CD4-positive, alpha-beta T cell treated with Interleukin-21 for 1 hour (primary cell): ENCODE results near the gene FOXP1.

Experiments
- DNase-seq: peaks from one replicate; pipeline ENCODE4 v3.0.0-alpha.2; 2020

Gene FOXP1

DNA sequence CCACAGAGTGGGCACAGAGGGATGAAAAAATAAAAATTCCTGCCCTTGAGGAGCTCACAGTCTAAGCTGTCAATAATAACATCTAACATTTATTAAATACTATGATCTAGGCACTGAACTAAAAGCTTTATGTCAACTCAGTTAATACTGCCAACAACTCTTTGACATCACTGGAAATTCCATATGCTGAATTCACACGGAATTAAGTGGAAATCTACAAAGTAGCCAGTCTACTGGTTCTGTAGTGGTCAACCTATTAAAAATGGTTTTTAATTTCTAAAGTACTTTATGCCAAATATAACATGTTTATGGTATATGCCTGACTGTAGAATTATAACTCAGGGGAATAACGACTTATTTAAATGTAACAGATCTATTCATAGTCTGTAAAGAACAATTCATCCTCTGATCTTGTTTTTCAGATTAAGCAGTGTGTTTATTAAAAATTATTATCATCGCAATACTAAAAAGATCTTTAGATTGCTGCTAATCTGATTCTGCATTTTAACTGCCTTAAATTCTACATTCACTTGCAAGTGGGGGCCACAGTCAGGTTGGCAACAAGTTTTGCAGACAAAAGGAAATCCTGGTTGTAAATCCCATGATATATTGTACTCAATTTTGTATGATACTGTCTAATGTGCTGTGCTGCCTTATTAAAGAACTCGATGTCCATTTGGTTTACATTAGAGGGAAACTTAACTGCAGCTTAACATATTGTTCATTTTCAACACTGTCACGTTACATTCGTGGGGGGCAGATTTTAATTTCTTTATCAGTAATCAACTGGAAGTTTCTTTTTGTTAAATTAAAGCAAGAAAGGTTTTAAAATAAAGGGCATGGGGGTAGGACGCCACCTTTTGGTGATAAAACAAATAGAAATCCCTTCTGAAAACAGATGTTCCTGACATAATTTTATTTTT lies 2.6 kb upstream of the FOXP1 start:
- peak; percentile 63 for DNase-seq

DNA sequence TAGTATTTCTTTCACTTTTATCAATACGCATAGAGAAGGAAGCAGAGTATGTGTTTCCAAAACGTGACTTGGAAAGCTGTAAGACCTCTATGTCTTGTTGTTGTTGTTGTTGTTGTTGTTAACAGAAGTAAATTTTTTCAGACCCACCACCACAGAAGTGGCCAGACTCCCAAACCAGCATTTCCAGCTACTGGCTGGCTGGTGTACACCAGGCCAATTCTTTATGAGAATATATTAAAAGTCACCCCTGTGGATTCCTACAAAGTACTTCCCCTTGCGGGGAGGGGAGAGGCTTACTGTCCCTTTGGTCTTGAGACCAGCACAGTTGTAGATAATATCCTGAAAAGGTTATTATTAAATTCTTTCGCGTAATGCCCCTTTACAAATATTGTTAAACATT lies 1.6 kb upstream of the FOXP1 start:
- peak; percentile 16 for DNase-seq

DNA sequence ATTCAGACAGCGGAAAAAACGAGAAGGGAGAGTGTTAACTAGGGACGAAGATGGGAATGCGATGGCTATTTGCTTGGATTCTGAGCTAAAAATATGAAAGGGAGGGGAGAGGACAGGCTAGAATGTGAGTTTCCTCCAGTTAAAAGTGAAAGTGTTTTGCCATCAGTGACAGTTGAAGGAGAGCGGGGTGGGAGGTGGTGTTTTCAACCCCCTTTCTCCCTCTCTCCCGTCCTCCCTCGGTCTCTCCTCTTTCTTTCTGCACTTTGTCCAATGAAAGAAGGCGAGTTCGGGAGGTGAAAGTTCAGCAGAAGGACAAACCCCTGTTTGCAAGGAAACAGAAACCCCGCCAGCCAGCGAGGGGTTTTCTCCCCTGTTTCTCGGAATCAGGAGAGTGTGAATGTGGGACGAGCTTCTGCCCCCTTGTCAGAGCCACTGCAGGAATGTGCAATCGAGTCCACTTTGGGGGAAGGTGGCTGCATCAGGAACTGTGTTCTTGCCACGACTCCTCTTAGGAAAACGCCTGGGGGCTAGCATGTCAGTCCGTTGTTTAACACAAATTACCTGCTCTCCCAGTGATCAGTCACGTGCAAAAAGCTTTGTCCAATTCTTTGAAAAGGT lies 975 bp upstream of the FOXP1 start:
- peak; percentile 64 for DNase-seq

DNA sequence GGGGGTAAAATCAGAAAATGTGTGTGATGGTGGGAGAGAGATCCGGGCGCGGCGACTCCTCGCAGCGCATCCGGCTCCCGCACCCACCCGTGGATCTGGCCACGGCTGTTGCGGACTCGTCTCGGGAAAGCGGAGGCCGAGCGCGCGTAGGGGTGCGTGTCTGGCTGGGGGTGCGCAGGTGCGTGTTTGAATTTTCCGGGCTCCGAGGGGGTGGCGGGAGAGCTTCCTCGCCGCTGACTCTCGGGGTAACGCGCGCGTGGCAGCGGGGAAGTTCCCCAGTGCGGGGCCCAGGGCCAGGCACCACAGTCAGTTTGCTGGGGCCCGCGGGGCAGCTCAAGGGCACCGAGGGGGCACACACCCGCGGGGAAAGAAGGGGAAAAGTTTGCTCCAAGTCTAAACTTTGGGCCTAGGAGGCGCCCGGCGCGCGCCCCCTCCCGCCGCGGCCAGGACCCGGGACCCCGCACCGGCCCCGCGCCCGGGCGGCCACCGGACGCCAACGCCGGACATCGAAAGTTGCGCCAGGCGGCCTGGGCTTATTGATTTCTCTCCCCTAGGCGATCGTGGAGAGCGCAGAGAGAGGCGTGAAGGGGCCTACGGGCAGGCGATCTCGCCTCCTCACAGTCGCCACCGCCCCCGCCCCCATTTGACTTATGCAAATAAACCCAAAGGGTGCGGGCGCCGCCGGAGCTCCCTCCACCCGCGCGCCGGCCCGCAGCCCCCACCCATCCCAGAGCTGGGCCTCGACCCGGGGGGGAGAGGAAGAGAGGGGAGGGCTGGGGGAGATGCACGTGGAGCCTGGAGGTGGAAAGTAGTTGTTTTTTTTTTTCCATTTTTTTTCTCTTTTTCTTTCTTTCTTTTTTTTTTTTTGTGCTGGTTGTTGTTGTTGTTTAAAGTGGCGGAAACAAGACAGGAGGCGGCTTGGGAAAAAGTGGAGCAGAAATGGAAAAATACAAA lies 639 bp downstream of the FOXP1 start:
- peak; percentile 59 for DNase-seq

DNA sequence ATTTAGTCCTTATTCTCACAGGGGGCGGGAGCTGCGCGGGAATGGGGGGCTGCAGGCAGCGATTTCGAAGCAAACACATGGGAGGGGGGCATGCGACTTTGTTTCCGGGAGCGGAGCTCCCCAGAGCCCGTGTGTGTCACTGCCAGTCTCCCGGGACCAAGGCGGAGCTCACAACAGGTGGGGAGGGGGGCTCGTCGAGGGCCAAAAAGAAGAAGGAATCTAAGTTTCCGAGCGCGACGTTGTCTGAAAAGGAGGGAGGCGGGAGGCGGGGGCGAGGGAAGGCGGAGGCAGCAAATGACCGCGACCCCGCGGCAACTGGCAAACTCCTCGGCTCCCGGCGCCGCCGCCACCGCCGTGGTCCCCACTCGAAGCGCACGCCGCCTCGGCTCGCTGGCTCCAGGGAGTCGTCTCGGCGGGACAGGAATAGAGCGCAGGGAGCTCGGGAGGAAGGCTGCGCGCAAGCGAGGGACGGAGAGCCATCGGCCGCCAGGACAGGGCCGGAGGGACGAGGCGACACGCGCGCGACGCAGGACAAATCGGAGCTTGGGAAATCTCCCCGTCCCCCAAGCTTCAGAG lies 1.4 kb downstream of the FOXP1 start:
- peak; percentile 38 for DNase-seq

DNA sequence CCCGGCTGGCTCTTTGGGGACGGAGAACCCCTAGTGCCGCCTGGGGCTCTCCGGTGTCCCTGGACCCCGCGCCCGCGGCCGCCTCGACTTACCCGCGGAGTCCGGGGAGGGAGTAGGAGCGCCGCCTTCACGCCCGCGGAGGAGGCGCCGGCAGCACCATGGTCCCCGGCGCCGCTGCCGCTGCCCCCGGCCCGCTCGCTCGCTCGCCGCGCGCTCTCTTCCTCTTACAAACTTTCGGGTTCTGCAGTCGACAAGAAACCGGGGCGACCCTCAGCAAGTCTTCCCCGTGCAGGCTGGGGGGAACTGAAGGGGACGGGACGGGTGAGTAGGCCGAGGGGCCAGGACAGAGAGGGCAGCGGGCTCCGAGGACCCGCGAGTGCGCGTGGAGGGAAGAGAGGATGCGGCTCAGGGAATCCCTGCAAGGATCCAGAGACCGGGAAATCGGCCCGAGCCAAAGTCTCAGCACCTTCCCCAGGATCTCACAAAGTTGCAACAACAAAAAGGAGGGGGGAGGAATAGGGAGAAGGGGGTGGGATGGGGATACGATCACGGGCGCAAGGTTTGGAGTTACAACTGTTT lies 2.0 kb downstream of the FOXP1 start:
- peak; percentile 21 for DNase-seq

DNA sequence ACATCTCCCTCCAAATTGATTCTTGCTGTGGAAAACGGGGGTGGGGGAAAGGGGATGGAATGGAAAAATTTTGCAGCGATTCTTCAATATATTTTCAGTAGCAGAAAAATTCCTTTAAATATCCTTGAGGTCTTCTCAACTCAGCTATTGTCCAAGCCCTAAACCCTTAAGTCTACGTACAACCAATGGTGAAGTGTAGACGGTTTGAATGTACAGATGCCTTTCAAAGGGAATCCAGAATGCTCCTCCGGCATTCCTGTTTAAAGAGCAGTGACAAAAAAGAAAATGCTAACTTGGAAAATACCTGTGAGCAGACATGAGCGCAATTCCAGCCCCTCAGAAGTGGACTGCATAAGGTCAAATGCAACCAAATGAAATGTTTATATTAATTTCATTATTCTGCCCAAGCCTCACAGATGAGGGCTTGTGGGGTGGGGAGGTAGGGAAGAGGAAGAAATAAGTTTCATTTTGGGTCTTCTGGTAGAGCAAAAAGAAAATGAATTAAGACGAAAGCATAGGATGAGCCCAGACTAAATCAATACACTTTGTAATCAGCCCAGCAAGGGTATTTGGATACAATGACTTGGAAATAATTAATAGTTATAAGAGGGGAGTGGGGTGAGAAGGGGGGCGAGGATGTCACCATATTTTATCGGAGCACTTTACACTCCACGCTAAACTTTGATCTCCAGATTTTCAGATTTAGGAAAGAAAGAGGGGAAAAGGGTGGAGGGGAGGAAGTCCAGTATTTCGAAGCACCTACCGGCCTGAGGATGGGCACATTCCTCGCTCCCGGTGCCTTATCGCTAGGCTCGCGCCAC lies 2.7 kb downstream of the FOXP1 start:
- DNase-seq = no peak

DNA sequence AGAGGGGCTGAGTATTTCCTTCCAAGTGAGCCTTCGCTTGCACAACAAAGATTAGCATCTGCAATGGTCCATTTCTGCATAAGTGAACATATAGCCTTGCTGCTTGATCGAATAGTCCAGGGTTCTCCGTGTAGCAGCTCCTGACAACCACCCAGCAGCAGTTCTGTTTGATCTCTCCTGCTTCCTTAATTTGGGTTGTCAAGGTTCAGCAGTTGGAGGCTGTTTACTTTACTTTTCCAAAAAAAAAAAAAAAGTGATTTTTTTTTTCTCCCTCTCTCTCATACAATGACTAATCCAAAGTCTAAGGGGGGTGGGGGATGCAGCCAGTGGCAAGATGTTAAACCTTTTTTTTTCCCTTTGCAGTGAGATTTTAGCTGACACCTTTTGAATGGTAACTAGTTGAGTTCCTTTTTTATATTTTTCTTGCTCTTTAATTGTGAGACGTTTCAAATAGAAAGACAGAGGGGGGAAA lies 3.6 kb downstream of the FOXP1 start:
- peak; percentile 10 for DNase-seq

DNA sequence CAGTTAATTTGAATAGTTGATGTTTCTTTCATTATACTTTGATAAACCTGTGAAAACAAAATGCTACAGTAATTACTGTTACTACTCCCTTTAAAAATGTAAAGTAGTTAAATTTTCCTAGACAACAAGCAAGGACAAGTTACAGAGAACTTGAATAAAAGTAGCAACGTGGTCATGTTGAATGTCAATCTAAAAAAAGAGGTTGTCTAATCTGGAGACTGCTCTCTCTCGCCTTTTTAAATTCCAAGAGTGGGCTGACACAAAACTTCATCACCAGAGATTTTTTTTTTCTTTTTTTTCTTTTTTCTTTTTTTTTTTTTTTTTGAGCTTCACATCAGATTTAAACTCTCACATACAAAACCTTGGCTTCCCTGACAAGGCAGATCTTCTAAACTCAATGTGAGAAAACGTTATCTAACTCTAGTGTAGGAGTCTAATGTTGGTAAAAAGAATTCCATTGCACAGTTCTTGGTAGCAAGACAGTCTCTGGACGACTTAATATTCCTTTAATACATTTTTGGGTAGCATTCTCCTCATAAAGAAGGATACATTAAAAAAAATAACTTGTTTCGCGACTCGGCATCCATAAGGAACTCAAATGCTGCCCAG lies 4.1 kb downstream of the FOXP1 start:
- DNase-seq = no peak

DNA sequence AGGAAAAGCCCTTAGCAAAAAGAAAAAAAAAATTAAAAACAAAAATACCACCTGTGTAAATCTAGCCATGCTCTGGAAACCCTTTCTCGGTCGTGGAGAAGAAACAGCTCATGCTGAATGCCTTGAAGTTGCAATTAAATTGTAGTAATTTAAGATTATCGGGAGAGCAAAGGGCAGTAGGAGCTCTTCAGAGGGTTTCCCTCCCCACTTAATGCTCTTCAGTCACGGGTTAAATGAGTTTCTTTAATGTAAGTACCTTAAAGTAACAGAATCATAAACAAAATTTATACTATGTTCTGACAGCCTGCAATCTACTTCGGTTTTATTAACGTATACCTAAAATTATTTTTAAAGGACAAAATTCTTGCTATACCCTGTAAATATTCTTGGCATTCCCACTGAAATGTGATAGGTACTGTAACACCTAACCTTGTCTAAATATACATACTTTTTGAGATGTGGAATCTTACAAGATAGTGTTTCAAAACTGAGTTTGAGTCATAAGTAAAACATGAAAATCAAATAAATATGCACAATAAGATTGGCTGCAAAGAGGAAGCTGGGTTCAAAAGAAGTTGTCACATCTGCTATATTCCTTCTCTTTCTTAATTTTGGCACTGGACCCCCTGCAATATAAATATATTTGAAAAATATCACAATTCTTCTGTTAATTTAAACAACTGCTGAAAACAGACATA lies 5.3 kb downstream of the FOXP1 start:
- DNase-seq = no peak

DNA sequence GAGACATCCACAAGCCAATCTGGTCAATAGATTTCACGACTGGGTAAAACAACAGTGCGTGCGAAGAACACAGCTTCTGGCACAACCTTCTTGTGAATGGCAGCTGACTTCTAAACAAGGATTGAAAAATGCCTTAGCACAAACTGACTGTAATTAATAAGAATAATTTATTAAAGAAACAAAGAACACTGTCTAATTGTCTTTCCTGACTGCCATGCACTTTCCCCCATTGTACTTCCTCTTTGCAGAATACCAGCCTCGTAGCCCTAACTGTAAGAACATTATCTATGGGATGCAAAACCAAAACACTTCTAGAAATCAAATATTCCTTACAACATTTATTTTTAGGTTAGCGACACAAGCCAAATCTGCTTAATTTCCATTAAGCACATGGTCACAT lies 6.5 kb downstream of the FOXP1 start:
- DNase-seq = no peak

DNA sequence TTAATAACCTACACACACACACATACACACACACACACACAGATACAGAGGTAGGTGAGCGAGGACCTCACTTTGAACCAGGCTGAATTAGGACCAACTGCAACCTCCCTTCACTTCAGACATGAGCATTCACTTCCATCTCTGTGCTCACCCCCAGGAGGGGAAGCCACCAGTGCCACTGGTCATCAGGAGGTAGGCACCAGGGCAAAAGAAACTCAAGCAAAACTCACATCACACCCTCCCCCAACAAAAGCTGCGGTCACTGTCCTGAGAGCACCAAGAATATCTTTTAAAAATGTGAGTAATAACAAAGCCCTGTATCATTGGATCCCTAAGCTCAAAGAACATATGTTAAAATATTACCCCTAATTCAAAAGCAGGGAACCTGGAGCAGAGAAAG lies 8.1 kb downstream of the FOXP1 start:
- DNase-seq = no peak

DNA sequence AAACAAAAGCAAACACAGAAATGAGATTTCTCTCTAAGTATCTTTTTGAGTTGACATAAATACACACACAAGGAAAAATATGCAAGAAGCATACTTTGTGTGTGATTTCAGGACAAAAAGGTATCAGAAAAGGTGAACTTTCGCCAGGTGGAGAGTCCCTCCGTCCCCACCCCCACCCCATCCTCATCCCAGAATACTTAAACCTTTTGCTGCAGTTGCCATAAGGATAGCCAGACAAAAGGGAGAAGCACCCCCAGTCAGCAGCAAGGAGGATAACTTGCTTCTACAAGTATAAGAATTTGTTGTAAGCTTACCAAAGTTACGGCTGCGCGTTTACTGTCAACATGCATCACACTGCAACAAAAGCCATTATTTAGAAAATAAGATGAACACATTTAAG lies 10.3 kb downstream of the FOXP1 start:
- DNase-seq = no peak

DNA sequence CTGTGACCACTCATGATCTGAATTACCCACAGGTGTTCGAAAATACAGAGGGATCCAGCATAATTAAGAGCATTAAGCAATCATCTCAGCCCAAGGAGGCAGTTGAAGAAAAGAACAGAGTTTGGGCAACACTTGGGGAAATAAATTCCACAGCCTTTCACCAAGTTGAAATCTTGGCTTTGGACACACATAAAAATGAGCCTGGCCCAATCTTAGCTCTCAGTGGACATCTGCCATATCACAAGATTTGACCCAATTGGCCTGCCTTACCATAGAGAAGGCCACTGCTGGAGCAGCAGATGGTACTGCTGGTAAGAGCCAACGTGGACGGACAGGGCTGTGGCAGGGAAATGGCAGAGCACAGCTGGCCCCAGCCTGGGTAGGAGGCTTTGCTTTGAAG lies 13.0 kb downstream of the FOXP1 start:
- no peak for DNase-seq

DNA sequence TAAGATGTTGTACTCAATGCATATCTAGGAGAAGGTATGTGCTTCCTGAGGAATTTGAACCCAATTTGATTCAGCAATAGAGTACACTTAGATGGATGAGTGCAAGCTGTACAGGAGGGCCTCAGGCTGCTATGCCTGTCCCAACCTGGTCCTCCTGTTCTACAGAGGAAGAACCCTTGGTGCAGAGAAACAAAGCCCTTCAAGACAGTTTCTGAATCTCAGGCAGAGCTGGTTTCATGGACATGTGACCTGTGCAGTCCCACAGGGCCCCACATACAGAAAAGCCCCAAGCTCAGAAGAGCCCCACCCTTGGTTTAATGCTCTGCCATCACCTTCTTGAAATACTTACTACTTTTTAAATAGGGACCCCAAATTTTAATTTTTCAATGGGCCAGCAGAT lies 15.3 kb downstream of the FOXP1 start:
- DNase-seq = no peak

DNA sequence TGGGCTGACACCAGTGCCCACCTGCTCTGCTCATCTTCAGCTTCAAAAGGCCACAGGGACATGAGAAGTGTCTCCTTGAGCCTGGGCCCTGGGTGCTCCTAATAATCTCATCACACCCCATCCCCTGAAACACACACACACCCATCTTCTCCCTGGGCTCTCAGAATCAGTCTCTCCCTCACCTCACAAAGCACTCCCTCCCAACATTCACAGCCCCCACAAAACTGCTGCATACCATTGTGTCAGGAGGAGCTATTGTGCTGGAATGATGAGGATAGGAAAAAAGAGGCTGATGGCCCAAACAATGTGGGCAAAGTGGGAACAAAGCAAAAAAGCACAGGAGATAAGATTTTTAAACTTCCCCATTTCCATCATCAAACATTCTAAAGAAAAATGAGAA lies 16.8 kb downstream of the FOXP1 start:
- DNase-seq = no peak

DNA sequence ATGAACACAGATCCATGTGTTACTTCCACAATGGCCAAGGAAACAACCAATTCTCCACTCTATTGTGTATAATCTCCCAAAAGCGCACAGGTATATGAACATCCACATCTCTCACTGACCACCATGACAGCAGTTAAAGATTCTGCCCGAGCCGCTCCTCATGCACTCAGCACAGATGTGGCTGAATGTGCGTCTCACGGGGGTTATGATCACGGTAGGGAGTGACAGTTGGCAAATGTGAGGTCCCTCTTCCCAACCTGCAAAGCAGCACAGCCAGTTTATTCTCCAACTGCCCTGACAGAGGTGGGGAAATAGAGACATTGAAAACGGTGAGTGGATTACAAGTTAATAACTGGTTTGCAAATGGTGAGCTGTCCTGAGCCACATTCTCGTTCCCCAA lies 17.6 kb downstream of the FOXP1 start:
- DNase-seq = no peak

DNA sequence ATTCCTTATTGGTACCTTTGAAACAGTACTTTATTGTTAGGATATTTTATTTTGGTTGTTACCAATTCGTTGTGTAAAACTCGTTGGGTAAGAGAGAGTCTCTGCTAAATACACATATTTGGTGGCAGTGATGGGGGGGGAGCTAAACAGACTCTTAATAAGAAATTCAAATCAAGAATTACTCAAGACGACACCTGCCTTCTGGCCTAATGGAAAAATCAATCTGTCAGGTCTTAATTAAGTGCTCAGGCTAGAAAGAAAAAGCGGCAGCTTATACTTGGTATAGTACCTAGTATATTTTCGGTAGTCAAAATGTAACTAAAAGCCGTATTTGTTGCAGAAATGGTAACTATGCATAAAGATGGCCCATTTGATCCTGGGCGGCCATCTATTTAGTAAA lies 18.2 kb downstream of the FOXP1 start:
- no peak for DNase-seq

DNA sequence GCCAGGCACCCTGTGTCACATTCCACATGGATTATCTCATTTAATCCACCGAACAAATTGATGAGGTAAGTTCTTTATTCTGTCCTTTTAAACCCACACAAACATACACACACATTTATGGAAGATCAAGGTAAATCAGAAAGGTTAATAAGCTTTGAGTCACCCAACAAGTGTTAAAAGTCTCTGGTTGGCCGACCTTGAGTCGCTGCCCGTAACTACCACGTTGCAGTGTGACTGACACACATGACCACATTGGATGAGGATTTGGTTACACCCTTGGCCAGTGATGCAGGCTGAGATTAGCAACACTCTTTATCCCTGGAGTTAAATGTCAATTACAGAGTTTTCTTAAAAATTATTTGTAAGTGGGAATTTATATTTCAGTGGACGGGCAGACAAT lies 19.2 kb downstream of the FOXP1 start:
- DNase-seq = no peak

DNA sequence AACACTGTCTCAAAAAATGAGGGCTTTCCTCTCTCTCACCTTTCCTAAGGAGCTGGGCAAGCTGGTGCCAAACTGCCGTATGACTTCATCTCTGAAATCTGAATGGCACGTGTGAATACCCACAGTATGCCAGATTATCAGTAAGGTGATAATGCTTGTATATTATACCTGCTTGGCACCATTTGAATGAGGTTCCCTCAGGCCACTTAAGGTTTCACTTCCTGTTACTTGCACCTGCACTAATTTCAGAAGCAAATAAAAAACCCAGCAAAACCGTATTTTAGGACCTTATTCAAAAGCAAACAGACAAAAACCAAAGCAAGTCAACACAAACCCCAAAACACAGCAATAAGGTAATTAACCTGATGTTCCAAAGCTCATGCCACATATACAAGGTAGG lies 19.7 kb downstream of the FOXP1 start:
- no peak for DNase-seq

DNA sequence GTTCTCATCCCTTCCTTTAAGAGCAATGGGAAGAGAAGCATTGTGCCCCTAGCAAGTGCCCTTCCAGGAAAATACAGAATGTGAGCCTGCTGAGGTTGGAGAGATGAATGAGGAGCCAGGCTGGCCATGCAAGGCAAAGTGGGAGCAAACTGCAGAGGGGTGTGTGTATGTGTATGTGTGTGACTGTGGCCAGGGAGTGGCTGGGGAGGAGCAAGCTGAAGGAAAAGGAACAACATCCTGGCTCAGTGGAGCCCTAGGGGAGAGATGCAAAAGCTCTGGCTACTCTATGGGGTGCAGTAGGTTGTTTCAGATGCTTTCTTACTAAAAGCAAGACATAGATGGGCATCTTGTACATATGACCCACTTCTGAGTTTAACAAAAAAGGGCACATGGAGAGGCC lies 20.6 kb downstream of the FOXP1 start:
- DNase-seq = no peak
